NCI-H1092 (cell line): ENCODE measurements around the gene SLC2A11.
"Not testable (repeated sequence)": the region's sequence is repeated elsewhere in the genome, so short reads cannot be mapped to it uniquely, and the experiment has no call there.

Experiments
- DNase-seq: peaks from one replicate; lab custom pipeline; 2025; lab: John Stamatoyannopoulos, UW

The SLC2A11 gene

GRCh38 chr22:23908587-23909205 is 51.0 kb downstream of the SLC2A11 start:
- no peak for DNase-seq

DNA sequence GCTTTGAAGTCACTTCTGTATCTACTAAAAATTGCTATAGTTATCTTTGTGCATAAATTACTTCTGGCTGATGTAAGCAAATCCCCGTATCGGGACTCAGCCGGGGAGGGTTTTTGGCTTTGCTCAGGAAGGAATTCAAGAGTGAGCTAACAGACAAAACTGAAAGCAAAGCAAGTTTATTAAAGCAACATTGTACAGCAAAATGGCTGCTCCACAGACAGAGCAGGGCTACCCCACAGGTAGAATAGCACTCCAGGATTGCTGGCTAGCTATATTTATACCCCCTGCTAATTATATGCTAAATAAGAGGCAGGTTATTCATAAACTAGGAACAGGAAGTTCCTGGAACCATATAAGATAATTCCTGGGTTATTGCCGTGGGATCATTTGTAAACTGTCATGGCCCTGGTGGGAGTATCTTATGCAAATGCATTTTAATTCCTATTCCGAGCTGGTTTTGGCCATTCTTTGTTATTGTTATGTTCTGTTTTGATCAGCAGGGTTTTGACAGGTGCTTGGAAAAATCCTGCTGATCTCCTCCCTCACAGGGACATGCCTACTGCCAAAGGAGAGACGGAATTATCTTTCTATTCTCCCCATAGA is 51.7 kb downstream of the SLC2A11 start:
- DNase-seq: no peak

DNA sequence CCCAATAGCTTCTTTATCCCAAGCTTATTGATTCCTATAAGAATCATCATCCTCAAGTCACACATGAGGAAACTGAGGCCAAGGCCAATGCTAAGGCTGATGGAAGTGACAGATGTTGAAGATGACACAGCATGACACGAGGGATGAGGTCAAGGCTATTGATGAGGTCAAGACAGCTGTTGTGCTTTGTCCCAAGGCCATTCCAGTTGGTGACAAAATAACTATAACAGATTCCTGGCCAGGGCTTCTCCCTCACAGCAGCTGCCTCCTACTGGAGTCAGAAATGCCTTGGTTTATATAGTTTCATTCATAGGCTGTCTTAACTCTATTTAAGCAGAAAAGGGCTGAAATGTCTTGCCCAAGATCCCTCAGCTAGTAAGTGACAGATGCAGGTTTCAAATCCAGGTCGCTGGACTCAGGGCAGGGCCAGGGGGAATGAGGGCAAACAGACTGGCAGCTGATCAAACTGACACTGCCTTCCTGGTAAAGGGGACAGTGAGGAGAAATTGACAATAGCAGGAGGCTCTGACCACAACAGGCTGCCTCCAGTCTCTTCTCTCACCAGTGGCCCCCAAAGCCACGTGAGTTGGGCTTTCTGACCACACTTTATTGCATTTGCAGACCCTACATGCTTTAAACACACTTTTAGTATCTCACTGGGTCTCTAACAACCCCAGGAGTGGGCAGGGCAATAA is 53.0 kb downstream of the SLC2A11 start:
- no peak for DNase-seq

DNA sequence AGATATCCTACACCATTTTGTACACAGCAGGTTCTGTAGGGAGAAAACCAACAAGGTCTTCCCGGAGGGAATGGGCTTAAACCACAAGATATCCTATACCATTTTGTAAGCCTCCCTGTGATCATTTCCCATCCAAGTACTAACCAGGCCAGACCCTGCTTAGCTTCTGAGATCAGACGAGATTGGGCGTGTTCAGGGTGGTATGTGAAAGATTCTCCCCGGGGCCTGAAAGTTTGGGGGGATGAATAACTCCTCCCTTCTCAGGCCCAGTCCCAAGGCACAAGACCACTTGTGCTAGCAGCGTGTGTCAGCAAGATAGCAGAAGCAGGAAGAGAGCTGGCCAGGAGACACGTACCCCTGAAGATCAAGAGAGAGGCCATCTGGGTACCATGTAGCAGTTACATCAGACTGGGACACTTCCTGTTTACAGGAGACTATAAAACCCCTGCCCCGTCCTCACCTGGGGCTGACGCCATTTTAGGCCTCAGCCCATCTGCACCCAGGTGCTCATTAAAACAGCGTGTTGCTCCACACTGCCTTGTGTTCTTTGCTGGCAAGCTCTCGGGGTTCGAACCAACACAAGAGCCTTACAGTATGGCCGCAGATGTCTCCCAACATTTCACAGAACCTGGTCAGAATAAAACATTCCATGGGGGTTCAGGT is 53.8 kb downstream of the SLC2A11 start:
- no peak for DNase-seq

DNA sequence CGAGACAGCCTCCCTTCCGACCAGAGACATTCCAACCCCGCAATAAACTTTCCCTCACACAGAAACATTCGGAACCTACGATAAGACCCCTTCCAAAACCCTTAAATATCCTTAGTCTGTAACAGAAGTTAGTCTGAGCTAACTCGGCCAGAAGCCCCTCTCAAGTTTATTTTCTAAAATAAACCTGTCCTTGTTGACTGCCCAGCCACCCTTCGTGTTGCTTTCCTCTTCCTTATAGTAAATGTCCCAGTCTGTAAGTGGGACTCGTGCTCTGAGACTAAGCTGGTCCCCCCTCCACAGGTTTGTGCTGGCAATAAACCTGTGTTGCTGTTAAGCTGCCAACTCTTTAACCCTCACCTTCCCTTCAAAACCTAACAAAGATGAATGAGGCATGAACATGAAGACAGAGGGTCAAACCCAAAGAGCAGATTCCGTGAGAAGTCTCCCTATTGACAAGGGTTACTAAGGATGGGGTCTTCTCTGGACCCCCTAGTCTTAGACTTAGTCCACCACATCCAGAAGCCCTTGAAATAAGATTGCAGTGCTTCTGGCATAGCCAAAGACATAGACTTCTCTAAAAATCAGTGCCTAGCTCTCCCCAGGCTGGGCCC is 54.7 kb downstream of the SLC2A11 start:
- DNase-seq: no peak

DNA sequence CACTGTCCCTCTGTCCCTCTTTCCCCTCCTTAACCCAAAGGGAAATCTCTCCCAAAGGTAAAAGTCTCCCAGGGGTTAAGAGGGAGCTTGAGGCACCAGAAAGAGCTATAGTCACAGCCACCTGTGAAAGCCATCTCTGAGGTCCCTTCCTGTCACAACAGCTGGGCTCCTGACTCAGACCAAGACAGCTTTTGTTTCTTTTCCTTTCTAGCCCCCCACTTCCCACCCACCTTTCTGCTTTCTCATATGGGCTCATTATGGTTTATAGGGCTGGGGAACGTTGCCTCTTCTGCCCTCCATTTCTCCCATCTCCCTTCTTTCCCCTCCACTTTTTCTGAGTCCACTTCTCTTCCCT is 55.6 kb downstream of the SLC2A11 start:
- no peak for DNase-seq

DNA sequence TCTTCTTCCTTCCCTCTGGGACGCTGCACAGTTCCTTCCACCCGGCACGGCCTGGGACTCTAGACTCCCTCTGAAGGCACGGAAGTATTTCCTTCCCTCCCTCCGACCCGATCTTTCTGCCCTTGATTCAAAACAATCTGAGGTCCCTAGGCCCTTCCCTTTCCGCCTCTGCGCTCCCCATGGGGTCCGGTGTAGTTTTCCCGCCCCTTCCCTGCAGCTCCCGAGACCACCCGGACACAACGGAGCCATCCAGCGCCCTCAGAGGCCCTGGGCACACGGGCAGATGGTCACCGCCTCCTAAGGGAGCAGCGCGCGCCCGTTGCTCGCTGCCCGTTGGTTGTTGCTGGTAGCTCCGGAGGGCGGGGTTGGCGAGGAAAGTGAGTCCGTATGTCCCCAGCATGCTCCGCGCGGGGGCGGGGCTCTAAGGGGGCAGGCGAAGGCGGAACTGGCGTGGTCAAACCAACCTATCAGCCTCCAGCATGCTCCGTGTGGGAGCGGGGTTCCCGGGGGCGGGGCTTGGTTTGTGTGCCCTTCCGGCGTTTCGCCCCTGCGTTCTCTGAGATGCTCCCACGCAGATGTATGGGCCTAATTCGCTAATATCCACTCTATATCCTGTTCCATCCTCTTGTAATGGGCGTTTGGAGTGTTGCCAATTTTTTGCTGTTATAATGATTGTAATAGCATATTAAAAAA is 56.1 kb downstream of the SLC2A11 start:
- DNase-seq: peak; percentile 99

- no peak for DNase-seq
Observed at GRCh38 chr22:23915290-23915689, 57.6 kb downstream of the SLC2A11 start.

DNA sequence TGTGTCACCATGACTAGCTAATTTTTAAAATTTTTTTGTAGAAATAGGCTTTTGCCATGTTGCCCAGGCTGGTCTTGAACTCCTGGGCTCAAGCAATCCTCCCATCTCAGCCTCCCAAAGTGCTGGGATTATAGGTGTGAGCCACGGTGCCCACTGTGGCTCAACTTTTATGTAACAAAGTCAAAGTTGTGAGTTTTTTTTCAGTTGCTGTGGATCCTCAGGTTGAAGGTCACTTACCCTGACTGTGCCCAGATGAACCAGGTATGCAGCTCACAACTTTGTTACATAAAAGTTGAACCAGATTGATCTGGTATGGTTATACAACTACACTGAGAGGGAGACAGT is 62.6 kb downstream of the SLC2A11 start:
- not testable (repeated sequence) for DNase-seq

GRCh38 chr22:23921586-23922201 is 64.0 kb downstream of the SLC2A11 start:
- not testable (repeated sequence) for DNase-seq

DNA sequence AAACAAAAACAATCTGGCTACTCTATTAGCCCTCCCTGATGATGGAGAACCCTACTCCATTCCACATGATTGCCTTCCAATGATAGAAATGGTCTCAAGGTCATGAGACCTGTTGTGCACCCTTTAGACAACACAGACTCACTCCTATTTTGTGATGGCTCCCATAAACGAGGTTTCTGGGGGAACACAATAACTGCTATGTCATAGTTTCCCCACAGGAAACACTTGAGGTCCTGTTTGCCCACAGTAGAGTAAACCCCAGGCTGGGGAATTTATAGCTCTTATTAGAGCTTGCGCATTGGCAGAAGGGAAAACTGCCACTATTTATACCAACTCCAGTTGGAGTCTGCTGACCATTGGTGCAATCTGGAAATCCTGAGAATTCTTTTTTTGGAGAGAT is 65.2 kb downstream of the SLC2A11 start:
- no peak for DNase-seq

GRCh38 chr22:23925020-23925606 is 67.4 kb downstream of the SLC2A11 start:
- DNase-seq: no peak

DNA sequence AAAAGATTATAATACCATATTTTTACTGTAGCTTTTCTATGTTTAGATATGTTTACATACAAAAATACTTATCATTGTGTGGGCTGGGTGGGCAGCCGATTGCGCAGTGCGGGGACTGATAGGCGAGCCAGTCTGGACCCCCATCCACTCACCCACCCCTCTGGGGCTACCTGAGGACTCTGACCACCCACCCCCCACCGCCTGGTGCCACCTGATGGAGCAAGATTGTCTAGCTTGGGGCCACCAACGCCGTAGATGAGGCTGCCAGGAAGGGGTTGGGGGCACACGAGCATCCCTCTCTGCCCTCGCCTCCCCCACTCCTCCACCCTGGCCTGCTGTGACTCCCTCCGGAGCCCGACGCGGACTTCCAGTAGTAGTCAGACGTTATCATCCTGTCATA is 68.9 kb downstream of the SLC2A11 start:
- DNase-seq: no peak
